ENCODE results near the gene SSR4.

DNA sequence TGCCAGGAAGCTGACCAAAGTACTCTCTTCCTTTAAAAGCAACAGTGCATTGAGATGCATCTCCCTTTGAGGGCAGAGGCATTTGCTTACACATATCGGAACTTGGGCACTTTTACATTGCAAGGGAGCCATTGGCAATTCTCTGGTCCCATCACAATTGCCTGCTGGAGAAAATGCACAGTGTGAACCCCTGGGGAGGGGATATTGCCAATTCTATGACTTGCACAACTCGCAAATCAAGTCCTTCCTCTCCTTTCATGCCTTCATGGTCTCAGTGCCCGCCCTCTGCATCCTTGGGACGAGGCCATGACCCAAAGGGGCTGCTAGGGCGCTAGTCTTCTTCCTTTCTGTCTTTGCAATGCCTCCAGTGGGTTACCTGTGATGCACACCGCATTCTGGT, 50.7 kb downstream of the SSR4 start:
- TF ChIP-seq, protein P1, sequence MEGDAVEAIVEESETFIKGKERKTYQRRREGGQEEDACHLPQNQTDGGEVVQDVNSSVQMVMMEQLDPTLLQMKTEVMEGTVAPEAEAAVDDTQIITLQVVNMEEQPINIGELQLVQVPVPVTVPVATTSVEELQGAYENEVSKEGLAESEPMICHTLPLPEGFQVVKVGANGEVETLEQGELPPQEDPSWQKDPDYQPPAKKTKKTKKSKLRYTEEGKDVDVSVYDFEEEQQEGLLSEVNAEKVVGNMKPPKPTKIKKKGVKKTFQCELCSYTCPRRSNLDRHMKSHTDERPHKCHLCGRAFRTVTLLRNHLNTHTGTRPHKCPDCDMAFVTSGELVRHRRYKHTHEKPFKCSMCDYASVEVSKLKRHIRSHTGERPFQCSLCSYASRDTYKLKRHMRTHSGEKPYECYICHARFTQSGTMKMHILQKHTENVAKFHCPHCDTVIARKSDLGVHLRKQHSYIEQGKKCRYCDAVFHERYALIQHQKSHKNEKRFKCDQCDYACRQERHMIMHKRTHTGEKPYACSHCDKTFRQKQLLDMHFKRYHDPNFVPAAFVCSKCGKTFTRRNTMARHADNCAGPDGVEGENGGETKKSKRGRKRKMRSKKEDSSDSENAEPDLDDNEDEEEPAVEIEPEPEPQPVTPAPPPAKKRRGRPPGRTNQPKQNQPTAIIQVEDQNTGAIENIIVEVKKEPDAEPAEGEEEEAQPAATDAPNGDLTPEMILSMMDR (IDR thresholded peaks at IDR 0.05 in 2 of 3, conservative IDR thresholded peaks at IDR 0.05 in 1 of 3; ENCODE audit: control insufficient read depth in 2 of 3, extremely low read depth in 1 of 3, insufficient read depth in 1 of 3, low read depth in 3 of 3, low read length in 3 of 3): no peak
- TF ChIP-seq, protein P2, sequence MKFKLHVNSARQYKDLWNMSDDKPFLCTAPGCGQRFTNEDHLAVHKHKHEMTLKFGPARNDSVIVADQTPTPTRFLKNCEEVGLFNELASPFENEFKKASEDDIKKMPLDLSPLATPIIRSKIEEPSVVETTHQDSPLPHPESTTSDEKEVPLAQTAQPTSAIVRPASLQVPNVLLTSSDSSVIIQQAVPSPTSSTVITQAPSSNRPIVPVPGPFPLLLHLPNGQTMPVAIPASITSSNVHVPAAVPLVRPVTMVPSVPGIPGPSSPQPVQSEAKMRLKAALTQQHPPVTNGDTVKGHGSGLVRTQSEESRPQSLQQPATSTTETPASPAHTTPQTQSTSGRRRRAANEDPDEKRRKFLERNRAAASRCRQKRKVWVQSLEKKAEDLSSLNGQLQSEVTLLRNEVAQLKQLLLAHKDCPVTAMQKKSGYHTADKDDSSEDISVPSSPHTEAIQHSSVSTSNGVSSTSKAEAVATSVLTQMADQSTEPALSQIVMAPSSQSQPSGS (IDR thresholded peaks at IDR 0.05; ENCODE audit: low read length): no peak
- no peak for TF ChIP-seq TARDBP (IDR thresholded peaks at IDR 0.05; ENCODE audit: borderline replicate concordance)
- no peak for TF ChIP-seq GABPA (IDR thresholded peaks at IDR 0.05; ENCODE audit: low read depth)
- TF ChIP-seq, protein P3, sequence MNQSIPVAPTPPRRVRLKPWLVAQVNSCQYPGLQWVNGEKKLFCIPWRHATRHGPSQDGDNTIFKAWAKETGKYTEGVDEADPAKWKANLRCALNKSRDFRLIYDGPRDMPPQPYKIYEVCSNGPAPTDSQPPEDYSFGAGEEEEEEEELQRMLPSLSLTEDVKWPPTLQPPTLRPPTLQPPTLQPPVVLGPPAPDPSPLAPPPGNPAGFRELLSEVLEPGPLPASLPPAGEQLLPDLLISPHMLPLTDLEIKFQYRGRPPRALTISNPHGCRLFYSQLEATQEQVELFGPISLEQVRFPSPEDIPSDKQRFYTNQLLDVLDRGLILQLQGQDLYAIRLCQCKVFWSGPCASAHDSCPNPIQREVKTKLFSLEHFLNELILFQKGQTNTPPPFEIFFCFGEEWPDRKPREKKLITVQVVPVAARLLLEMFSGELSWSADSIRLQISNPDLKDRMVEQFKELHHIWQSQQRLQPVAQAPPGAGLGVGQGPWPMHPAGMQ (IDR thresholded peaks at IDR 0.05; ENCODE audit: borderline replicate concordance): no peak
- TF ChIP-seq EGR1 (IDR thresholded peaks at IDR 0.05; ENCODE audit: borderline replicate concordance in 1 of 2, low read depth in 2 of 2, low read length in 2 of 2): no peak
- TF ChIP-seq FOXM1 (IDR thresholded peaks at IDR 0.05; ENCODE audit: low read depth, low read length): no peak
- TF ChIP-seq SIX5 (IDR thresholded peaks at IDR 0.05; ENCODE audit: low read depth, low read length, severe bottlenecking): no peak
- TF ChIP-seq, protein P4, sequence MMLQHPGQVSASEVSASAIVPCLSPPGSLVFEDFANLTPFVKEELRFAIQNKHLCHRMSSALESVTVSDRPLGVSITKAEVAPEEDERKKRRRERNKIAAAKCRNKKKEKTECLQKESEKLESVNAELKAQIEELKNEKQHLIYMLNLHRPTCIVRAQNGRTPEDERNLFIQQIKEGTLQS (IDR thresholded peaks at IDR 0.05; ENCODE audit: borderline replicate concordance, extremely low read depth, low read depth, low read length): no peak
- no peak for TF ChIP-seq POLR2A (IDR thresholded peaks at IDR 0.05; ENCODE audit: low read depth, low read length)
- no peak for TF ChIP-seq POLR2AphosphoS5 (IDR thresholded peaks at IDR 0.05; ENCODE audit: low read length)
- TF ChIP-seq PAX5 (IDR thresholded peaks at IDR 0.05; ENCODE audit: borderline replicate concordance, low read depth, low read length): no peak
- no peak for TF ChIP-seq SIN3A (IDR thresholded peaks at IDR 0.05; ENCODE audit: low read depth, low read length)
- TF ChIP-seq, protein P5, sequence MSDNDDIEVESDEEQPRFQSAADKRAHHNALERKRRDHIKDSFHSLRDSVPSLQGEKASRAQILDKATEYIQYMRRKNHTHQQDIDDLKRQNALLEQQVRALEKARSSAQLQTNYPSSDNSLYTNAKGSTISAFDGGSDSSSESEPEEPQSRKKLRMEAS (IDR thresholded peaks at IDR 0.05; ENCODE audit: low read depth, low read length): no peak

Data from GM12878 (cell line).